Heart left ventricle (tissue), 13 donors: ENCODE results near the gene ST7.

Source experiments
- POLR2A ChIP-seq, 2 donors: fragments of 450-650 bp; IDR thresholded peaks; one replicate each; pipeline ENCODE4 v1.6.1; 2017; ENCODE audit warnings: antibody characterized with exemption in 2 of 2, mild to moderate bottlenecking in 2 of 2, moderate library complexity in 2 of 2
- TF ChIP-seq, protein P1 (sequence below), 12 donors: fragments of 200-600 bp; sonication (generic) in 4 of 12; IDR thresholded peaks; one replicate each; pipeline versions ENCODE4 v1.5.0 to v1.8.0; 2018 to 2022; ENCODE audit warnings: antibody characterized with exemption in 12 of 12, mild to moderate bottlenecking in 5 of 12
- donor health status: ischemic (EF 13 %, LVEDD 7.1; RV severe dilation, severe dysfunction).
- donor health status: DM: no; HTN: yes; CAD: no.
- donor health status: DM: no; HTN: no; CAD: no.
- donor health status: ischemic (EF 25% LVEDD 6.9; RV normal size, moderate dysfunction).
- donor health status: ischemic (EF 25% LVEDD 5.7; RV mildly dilated, moderate dysfunction).
- donor health status: ischemic (EF 35%, LVEDD 5.7; RV mildly dilated, moderate dysfunction).
- donor health status: nonischemic (EF 11% LVEDD 7.7; RV severe dilation, severe dysfunction).
- donor health status: DM: yes; HTN: yes; CAD: no.
- donor health status: PGD.
- donor health status: ischemic (EF 29% LVEDD 5.4; RV normal size, mild dysfunction).
- donor health status: nonischemic (EF 23%, LVEDD 6.1; RV moderate dilation, normal function).

DNA sequence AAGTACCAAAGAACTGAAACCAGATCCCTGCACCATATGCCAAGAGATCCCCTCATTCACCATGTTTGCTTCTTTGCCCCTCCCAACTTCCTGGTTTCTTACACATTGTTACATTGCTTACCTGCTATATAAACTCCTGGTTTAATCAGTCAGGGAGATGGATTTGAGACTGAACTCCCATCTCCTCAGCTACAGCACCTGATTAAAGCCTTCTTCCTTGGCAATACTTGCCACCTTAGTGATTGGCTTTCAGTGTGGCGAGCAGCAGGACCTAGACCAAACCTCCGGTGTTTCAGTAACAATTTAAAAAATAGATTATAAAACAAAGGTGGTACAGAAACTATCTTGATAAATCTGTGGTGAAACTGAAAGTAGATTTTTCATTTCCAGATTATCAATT is 122.6 kb downstream of the ST7 start:
- TF ChIP-seq, protein P1, sequence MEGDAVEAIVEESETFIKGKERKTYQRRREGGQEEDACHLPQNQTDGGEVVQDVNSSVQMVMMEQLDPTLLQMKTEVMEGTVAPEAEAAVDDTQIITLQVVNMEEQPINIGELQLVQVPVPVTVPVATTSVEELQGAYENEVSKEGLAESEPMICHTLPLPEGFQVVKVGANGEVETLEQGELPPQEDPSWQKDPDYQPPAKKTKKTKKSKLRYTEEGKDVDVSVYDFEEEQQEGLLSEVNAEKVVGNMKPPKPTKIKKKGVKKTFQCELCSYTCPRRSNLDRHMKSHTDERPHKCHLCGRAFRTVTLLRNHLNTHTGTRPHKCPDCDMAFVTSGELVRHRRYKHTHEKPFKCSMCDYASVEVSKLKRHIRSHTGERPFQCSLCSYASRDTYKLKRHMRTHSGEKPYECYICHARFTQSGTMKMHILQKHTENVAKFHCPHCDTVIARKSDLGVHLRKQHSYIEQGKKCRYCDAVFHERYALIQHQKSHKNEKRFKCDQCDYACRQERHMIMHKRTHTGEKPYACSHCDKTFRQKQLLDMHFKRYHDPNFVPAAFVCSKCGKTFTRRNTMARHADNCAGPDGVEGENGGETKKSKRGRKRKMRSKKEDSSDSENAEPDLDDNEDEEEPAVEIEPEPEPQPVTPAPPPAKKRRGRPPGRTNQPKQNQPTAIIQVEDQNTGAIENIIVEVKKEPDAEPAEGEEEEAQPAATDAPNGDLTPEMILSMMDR (IDR thresholded peaks at IDR 0.05): no peak
- no peak for TF ChIP-seq POLR2A (IDR thresholded peaks at IDR 0.05)
